Umbilical cord (tissue), 2 donors: Measurements from ENCODE around the gene PRKAG1. TPM values are rescaled to one million over a fixed set of nuclear protein-coding genes. Genes with fewer than 3 reads are reported as not detected.

Source experiments
- DNase-seq: peaks from one replicate; pipeline ENCODE4 v3.0.0-alpha.2; 2015; ENCODE audit warnings: low spot score
- total RNA-seq: library from RNA; depleted of rRNA; stranded (reverse); fragments of >200 nt; gene quantifications from one replicate; pipeline ENCODE4 v1.2.3, GENCODE V29; 2014; ENCODE audit warnings: low replicate concordance; ENCODE audit not compliant: insufficient read depth

The PRKAG1 gene
- total RNA-seq, 1 donor from 2014 or later = 52.7 TPM

GRCh38 chr12:48982397-48983080 is 36.0 kb downstream of the PRKAG1 start:
- DNase-seq = no peak

- no peak for DNase-seq
Observed at GRCh38 chr12:48981757-48982157, 36.8 kb downstream of the PRKAG1 start.

- no peak for DNase-seq
Observed at GRCh38 chr12:48980953-48981756, 37.4 kb downstream of the PRKAG1 start.

- DNase-seq = no peak
Observed at GRCh38 chr12:48980389-48980952, 38.1 kb downstream of the PRKAG1 start.

- DNase-seq = no peak
Observed at GRCh38 chr12:48979602-48980388, 38.8 kb downstream of the PRKAG1 start.

- no peak for DNase-seq
Observed at GRCh38 chr12:48978741-48979601, 39.6 kb downstream of the PRKAG1 start.

GRCh38 chr12:48978291-48978740 is 40.3 kb downstream of the PRKAG1 start, which contains the start of gene WNT1:
WNT1 (plus strand) TSS chr12:48978322; CDS start chr12:48978651, 329 bp downstream.
- DNase-seq = no peak

- DNase-seq = no peak
Observed at GRCh38 chr12:48977290-48978281, 41.0 kb downstream of the PRKAG1 start.

GRCh38 chr12:48973941-48974673 is 44.5 kb downstream of the PRKAG1 start:
- DNase-seq = no peak

GRCh38 chr12:48973531-48973930 is 45.0 kb downstream of the PRKAG1 start:
- DNase-seq = no peak

GRCh38 chr12:48972952-48973483 is 45.6 kb downstream of the PRKAG1 start:
- no peak for DNase-seq

GRCh38 chr12:48972213-48972951 is 46.2 kb downstream of the PRKAG1 start:
- DNase-seq = no peak

GRCh38 chr12:48970702-48971334 is 47.8 kb downstream of the PRKAG1 start:
- DNase-seq = no peak

GRCh38 chr12:48969833-48970701 is 48.5 kb downstream of the PRKAG1 start:
- no peak for DNase-seq

- DNase-seq = no peak
Observed at GRCh38 chr12:48969160-48969771, 49.3 kb downstream of the PRKAG1 start.

- DNase-seq = no peak
Observed at GRCh38 chr12:48968467-48968866, 50.1 kb downstream of the PRKAG1 start.
